ENCODE data around the gene SF3B2. TPM values are rescaled to one million over a fixed set of nuclear protein-coding genes. Genes with fewer than 3 reads are reported as not detected.

Gene SF3B2
- 166 to 184 TPM (median 170 TPM) in 5 replicates for total RNA-seq (2022; extraction: Qiagen RNA extraction)

GRCh38 chr11:66051766-66052663, at the start of gene SF3B2:
Gene SF3B2, plus strand, starts transcription at chr11:66052364. Its CDS starts 21 bp downstream, at chr11:66052385.

GRCh38 chr11:66011785-66012303, 40.3 kb upstream of the SF3B2 start, which contains the start of gene CST6:
Gene CST6, plus strand, starts transcription at chr11:66012008. Its CDS starts 37 bp downstream, at chr11:66012045.

GRCh38 chr11:66026017-66026529, 26.1 kb upstream of the SF3B2 start, which contains the start of gene CATSPER1:
Gene CATSPER1, minus strand, starts transcription at chr11:66026479. Its CDS starts 100 bp downstream, at chr11:66026379.

GRCh38 chr11:66048547-66049323, 3.4 kb upstream of the SF3B2 start, which contains the start of gene GAL3ST3:
Gene GAL3ST3, minus strand, starts transcription at chr11:66049161. Its CDS starts 3,746 bp downstream, at chr11:66045415.

GRCh38 chr11:66069715-66070603, 17.8 kb downstream of the SF3B2 start, which contains the start of gene PACS1:
Gene PACS1, plus strand, starts transcription at chr11:66070272. Its CDS starts 215 bp downstream, at chr11:66070487.

Other genes with a start within 250 kb of the SF3B2 start
- 0.06 to 0.27 TPM (median 0.08 TPM) in 3 of 5 replicates, not detected in the others for gene SNX32, start 218.4 kb upstream of the SF3B2 start, total RNA-seq (2022; extraction: Qiagen RNA extraction)
- 1,930 to 2,323 TPM (median 2,279 TPM) in 5 replicates for gene CFL1, start 194.2 kb upstream of the SF3B2 start, total RNA-seq (2022; extraction: Qiagen RNA extraction)
- gene MUS81, start 191.9 kb upstream of the SF3B2 start, total RNA-seq (2022; extraction: Qiagen RNA extraction): 25.2 to 36.4 TPM (median 34.5 TPM) in 5 replicates
- gene EFEMP2, start 179.6 kb upstream of the SF3B2 start, total RNA-seq (2022; extraction: Qiagen RNA extraction): 0.77 to 1.4 TPM (median 1.2 TPM) in 5 replicates
- gene CTSW, start 172.5 kb upstream of the SF3B2 start, total RNA-seq (2022; extraction: Qiagen RNA extraction): 0.06 to 0.16 TPM in 2 of 5 replicates, not detected in the others
- 71.8 to 97.2 TPM (median 89.4 TPM) in 5 replicates for gene FIBP, start 163.9 kb upstream of the SF3B2 start, total RNA-seq (2022; extraction: Qiagen RNA extraction)
- 24.4 to 53.2 TPM (median 49.6 TPM) in 5 replicates for gene CCDC85B, start 161.7 kb upstream of the SF3B2 start, total RNA-seq (2022; extraction: Qiagen RNA extraction)
- 148 to 236 TPM (median 164 TPM) in 5 replicates for gene FOSL1, start 152.0 kb upstream of the SF3B2 start, total RNA-seq (2022; extraction: Qiagen RNA extraction)
- 40.6 to 65.5 TPM (median 61.3 TPM) in 5 replicates for gene C11orf68, start 133.3 kb upstream of the SF3B2 start, total RNA-seq (2022; extraction: Qiagen RNA extraction)
- 196 to 277 TPM (median 239 TPM) in 5 replicates for gene DRAP1, start 132.9 kb upstream of the SF3B2 start, total RNA-seq (2022; extraction: Qiagen RNA extraction)
- not detected in 5 replicates for gene TSGA10IP, start 106.9 kb upstream of the SF3B2 start, total RNA-seq (2022; extraction: Qiagen RNA extraction)
- 46.6 to 64.2 TPM (median 61.5 TPM) in 5 replicates for gene SART1, start 90.6 kb upstream of the SF3B2 start, total RNA-seq (2022; extraction: Qiagen RNA extraction)
- gene EIF1AD, start 50.2 kb upstream of the SF3B2 start, total RNA-seq (2022; extraction: Qiagen RNA extraction): 37.5 to 48.4 TPM (median 38.6 TPM) in 5 replicates
- 385 to 515 TPM (median 496 TPM) in 5 replicates for gene BANF1, start 49.9 kb upstream of the SF3B2 start, total RNA-seq (2022; extraction: Qiagen RNA extraction)
- gene CST6, start 40.4 kb upstream of the SF3B2 start, total RNA-seq (2022; extraction: Qiagen RNA extraction): not detected in 5 replicates
- gene CATSPER1, start 25.9 kb upstream of the SF3B2 start, total RNA-seq (2022; extraction: Qiagen RNA extraction): 1.4 to 1.9 TPM (median 1.8 TPM) in 5 replicates
- not detected in 5 replicates for gene GAL3ST3, start 3.2 kb upstream of the SF3B2 start, total RNA-seq (2022; extraction: Qiagen RNA extraction)
- gene PACS1, start 17.9 kb downstream of the SF3B2 start, total RNA-seq (2022; extraction: Qiagen RNA extraction): 48.9 to 85.2 TPM (median 76.8 TPM) in 5 replicates
- gene KLC2, start 205.3 kb downstream of the SF3B2 start, total RNA-seq (2022; extraction: Qiagen RNA extraction): 38.4 to 49.2 TPM (median 46.1 TPM) in 5 replicates
- 123 to 151 TPM (median 149 TPM) in 5 replicates for gene RAB1B, start 216.3 kb downstream of the SF3B2 start, total RNA-seq (2022; extraction: Qiagen RNA extraction)
- 1.6 to 2.5 TPM (median 2.4 TPM) in 5 replicates for gene CNIH2, start 225.8 kb downstream of the SF3B2 start, total RNA-seq (2022; extraction: Qiagen RNA extraction)
- gene YIF1A, start 236.8 kb downstream of the SF3B2 start, total RNA-seq (2022; extraction: Qiagen RNA extraction): 94.0 to 127 TPM (median 124 TPM) in 5 replicates
- 1.8 to 4.6 TPM (median 3.3 TPM) in 5 replicates for gene TMEM151A, start 239.5 kb downstream of the SF3B2 start, total RNA-seq (2022; extraction: Qiagen RNA extraction)

All from A549 treated with CORT108297 at 1 μM for 4 hours (cell line).